OCI-LY1 (cell line): ENCODE results near the gene PLP1.

ENCODE experiments used
- CTCF ChIP-seq: fragments of 200-600 bp; sonication (generic), shearing (Covaris generic); IDR thresholded peaks from 2 replicates; pipeline ENCODE4 v1.5.1; 2017; ENCODE audit warnings: mild to moderate bottlenecking, antibody characterized with exemption, low read length, moderate library complexity, mixed read lengths
- EZH2 ChIP-seq: fragments of 200-600 bp; sonication (generic), shearing (Covaris generic); IDR thresholded peaks from 2 replicates; pipeline ENCODE4 v1.8.0; 2017; ENCODE audit warnings: borderline replicate concordance, mixed run types, mild to moderate bottlenecking, antibody characterized with exemption, low read length, moderate library complexity, mixed read lengths

- TF ChIP-seq CTCF, result peak; percentile 38
- TF ChIP-seq EZH2, result no peak
Measured at GRCh38 chrX:103817502-103817901, 40.9 kb downstream of the PLP1 start.
